ENCODE measurements around the gene RNF149.

The RNF149 gene

GRCh38 chr2:101349893-101350662, 41.6 kb upstream of the RNF149 start:
- TF ChIP-seq CTCF (IDR thresholded peaks at IDR 0.05), result no peak

GRCh38 chr2:101348883-101349282, 40.4 kb upstream of the RNF149 start:
- no peak for TF ChIP-seq CTCF (IDR thresholded peaks at IDR 0.05)

- TF ChIP-seq CTCF (IDR thresholded peaks at IDR 0.05), result no peak
Measured at GRCh38 chr2:101346909-101347308, 38.4 kb upstream of the RNF149 start.

GRCh38 chr2:101344137-101344536, 35.6 kb upstream of the RNF149 start:
- no peak for TF ChIP-seq CTCF (IDR thresholded peaks at IDR 0.05)

GRCh38 chr2:101342625-101343008, 34.1 kb upstream of the RNF149 start:
- no peak for TF ChIP-seq CTCF (IDR thresholded peaks at IDR 0.05)

- peak; percentile 72 for TF ChIP-seq CTCF (IDR thresholded peaks at IDR 0.05)
Measured at GRCh38 chr2:101341901-101342624, 33.6 kb upstream of the RNF149 start.

- no peak for TF ChIP-seq CTCF (IDR thresholded peaks at IDR 0.05)
Measured at GRCh38 chr2:101341421-101341820, 32.9 kb upstream of the RNF149 start.
